A673 (cell line): ENCODE data around the gene RALGPS1.

Experiments
- CTCF ChIP-seq: fragments of 300-800, 200-600 bp; sonication (generic); conservative IDR thresholded peaks from 2 replicates; pipeline ENCODE4 v1.5.1; 2017; ENCODE audit warnings: low read depth, mild to moderate bottlenecking, antibody characterized with exemption, low read length, moderate library complexity, mixed read lengths
- EZH2 ChIP-seq: fragments of 200-600 bp; sonication (generic); IDR thresholded peaks from 2 replicates; pipeline ENCODE4 v1.6.1; 2017; ENCODE audit warnings: borderline replicate concordance, low read depth, mild to moderate bottlenecking, mixed read lengths, antibody characterized with exemption, low read length; ENCODE audit not compliant: poor library complexity, severe bottlenecking

GRCh38 chr9:127195976-127196825 is 281.6 kb downstream of the RALGPS1 start:
- TF ChIP-seq CTCF: no peak
- TF ChIP-seq EZH2: no peak
